Fibroblast of upper back skin (primary cell): ENCODE data around the gene GOLIM4.

ENCODE experiments used
- DNase-seq: peaks from one replicate; pipeline ENCODE4 v3.0.0-alpha.2; 2013

GOLIM4 gene

GRCh38 chr3:168097381-168097780, 1.7 kb upstream of the GOLIM4 start:
- DNase-seq = no peak

DNA sequence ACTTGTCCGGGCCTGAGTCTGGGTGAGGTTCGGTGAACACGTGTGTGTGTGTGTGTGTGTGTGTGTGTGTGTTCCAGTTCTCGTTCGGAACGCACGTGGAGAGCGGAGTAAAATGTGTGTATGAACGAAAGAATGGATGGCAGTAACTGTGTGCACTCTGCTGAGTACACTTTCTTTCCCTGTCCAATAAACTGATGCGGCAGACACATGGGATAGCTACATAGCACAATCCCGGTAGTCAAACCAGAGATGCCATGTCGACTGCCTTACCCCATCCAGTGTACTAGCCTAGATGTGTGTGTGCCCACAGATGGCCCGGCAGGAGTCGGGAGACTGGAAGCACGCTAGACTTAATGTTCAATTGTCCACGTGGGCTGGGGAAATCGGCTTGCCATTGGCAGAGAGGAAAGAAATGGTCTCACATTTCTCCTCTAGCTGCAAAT, 507 bp upstream of the GOLIM4 start:
- DNase-seq = peak; percentile 90

- DNase-seq = peak; percentile 49
These were observed 680 bp downstream of the GOLIM4 start for GRCh38 chr3:168094877-168095610.

GRCh38 chr3:168094580-168094876, 1.2 kb downstream of the GOLIM4 start:
- DNase-seq = peak; percentile 58

GRCh38 chr3:168093790-168094189, 1.9 kb downstream of the GOLIM4 start:
- DNase-seq = no peak

DNA sequence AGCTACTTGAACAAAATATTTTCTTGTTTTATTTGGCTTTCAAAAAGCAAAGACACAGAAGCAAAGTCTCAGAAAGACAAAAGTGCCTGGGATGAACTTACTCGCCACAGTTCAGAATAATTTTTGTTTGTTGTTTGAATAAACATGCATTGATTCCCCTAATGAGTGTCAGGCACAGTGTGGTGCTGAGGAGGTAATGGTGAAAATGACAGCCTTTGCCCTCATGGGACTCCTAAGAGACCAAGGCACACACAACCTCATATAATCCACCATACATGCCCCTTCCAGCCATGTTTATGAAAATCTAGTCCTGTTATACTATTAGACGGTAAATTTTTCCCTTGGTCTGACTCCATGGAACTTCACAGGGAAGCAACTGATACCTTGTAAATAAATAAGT, 2.5 kb downstream of the GOLIM4 start:
- no peak for DNase-seq

DNA sequence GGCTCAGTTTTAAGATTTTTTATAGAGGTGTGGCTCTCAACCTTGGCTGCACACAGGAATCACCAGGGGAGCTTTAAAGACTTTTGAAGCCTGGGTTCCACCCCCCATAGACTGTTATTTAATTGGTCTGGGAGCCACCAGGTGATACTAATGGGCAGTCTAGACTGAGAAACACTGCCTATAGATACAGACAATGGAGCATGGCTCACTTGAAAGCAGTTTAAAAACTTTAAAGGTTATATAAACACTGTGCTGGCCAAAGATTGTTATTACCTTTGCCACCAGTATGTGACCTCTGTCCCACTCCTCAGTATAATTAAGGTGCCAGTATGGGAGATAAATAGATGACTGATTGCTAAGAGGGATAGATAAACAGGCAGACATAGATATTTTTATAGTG, 3.8 kb downstream of the GOLIM4 start:
- DNase-seq = no peak

DNA sequence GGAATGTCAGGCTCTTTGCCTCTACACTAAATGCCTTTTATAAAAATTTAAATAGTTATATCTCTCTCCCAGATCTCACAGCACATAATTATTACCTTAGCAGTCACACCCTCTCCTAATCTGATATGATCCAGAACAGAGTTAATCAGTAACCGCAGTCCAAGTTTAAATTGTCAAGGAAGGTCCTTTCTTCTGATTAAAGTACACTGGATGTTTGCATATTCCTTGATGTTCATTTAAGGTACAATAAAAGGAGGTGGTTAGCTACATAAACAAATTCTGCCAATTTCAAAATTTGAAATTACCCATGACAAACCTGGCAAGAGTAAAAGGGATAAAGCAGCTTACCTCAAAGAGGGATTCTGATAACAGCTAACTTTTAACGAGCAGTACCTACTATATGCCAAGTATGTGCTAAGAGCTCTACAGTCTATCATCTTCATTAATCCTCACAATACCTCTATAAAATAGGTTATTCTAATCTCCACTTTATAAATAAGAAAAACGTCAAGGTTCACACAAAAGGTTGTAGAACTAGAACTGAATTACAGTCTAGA, 4.3 kb downstream of the GOLIM4 start:
- no peak for DNase-seq

- DNase-seq = no peak
These were observed 5.2 kb downstream of the GOLIM4 start for GRCh38 chr3:168090306-168091085.

- DNase-seq = no peak
These were observed 6.4 kb downstream of the GOLIM4 start for GRCh38 chr3:168089179-168089771.

DNA sequence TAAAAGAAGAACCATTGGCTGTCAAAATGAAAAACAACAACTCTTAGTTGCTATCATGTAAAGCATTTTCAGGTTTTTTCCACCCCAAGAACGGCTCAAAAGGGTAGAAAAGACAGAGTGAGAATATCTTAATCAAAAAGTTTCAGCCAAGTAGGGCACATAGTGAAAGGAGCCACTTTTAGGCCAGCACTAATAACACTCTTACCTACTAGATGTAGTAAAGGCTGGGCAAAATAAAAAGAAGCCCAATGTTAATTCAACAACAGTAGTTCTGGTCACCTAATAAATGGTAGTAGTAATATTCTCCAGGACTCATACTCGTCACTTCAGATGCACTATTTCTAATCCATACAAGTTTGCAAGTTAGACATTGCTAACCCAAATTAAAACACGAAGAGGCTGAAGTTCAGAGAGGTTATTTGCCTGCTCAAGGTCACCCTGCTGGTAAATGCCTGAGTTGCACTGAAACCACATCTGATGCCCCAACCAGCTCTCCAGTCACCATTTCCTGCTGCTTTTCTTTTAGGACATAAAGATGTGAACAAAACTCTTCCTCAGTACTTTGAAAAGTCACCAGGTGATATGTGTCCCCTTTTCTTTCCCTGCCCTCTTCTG, 7.5 kb downstream of the GOLIM4 start:
- no peak for DNase-seq

- no peak for DNase-seq
These were observed 8.2 kb downstream of the GOLIM4 start for GRCh38 chr3:168087539-168087938.

- no peak for DNase-seq
These were observed 9.0 kb downstream of the GOLIM4 start for GRCh38 chr3:168086541-168087260.

- no peak for DNase-seq
These were observed 10.1 kb downstream of the GOLIM4 start for GRCh38 chr3:168085491-168086119.

- DNase-seq = no peak
These were observed 11.8 kb downstream of the GOLIM4 start for GRCh38 chr3:168083906-168084305.

- DNase-seq = no peak
These were observed 13.9 kb downstream of the GOLIM4 start for GRCh38 chr3:168081856-168082255.

DNA sequence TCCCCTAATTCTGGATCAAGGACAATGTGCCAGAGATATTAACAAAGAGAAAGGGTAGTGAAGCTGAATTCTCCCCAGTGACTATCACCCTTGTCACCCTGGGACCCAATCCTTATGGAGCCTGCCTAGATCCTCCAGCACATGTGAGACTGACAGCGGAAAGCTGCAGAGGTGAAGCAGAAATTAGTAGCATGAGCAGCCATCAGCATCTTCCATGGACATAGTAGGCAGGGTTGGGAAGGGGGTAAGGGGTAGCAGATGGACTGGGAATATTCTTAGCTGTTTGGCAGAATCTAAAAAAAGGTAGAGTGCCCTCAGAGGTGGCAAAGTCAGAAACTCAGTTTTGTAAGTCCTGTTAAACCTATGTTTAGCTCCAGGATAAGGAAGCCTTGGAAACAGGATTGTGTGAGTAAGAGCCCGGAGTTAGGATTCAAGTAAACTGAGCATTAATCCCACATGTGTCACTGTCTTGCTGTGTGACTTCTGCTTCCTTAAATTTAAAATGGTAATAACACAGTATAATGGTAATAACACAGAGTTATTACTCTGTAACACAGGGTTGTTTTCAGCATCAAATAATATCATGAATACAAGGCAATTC, 14.5 kb downstream of the GOLIM4 start:
- no peak for DNase-seq

- no peak for DNase-seq
These were observed 15.1 kb downstream of the GOLIM4 start for GRCh38 chr3:168080499-168081170.

DNA sequence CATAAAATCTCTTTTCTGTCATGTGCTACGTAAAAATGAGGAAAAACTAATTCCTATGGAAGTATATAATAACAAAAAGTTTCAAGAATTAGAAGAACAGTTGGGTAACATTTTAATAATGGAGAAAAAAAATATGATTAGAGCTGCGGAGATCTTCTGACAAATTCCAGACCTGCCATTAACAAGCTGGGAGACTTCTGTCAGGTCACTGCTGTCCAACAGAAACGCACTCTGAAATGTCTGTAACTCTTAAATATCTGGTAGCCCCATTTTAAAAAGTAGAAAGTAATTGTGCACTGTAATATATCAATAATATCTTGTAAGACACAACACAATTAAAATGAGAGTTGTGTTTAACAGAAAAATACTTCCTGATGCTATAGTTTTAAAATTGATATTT, 15.7 kb downstream of the GOLIM4 start:
- no peak for DNase-seq

GRCh38 chr3:168077091-168077490, 18.6 kb downstream of the GOLIM4 start:
- no peak for DNase-seq
